Stimulated activated CD4-positive, alpha-beta T cell treated with anti-CD3 and anti-CD28 coated beads, Interleukin-15, amount 100 ng/mL, for 24 hours (primary cell): ENCODE results near the gene MNS1.
"Not testable (repeated sequence)": the region's sequence is repeated elsewhere in the genome, so short reads cannot be mapped to it uniquely, and the experiment has no call there.

Experiments used
- DNase-seq: peaks from one replicate; pipeline ENCODE4 v3.0.0-alpha.2; 2020

Gene MNS1

DNA sequence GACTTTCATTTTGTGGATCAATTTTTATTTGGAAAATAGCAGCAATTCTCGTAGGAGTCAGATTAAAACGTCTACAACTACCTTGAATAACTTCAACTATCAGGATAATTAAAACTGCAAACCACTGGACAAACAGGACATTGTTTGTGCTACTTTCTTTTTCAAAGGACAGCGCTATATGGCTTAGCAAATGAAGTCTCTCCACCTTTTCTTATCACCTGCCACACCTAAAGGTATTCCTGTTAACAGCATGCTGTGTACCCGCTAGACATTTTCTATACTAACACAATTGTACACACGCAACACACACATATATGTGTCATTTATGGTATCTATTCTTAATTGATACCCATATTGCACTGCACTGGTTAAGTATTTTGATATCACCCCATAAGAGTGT, 19.2 kb downstream of the MNS1 start:
- DNase-seq = no peak

DNA sequence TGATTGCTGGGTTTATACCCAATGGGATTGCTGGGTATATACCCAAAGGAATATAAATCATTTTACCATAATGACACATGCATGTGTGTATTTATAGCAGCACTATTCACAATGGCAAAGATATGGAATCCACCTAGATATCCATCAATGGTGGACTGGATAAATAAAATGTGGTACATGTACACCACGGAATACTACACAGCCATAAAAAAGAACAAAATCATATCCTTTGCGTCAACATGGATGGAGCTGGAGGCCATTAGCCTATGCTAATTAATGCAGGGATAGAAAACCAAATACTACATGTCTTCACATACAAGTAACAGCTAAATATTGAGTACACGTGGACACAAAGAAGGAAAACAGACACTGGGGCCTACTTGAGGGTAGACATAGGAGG, 22.6 kb downstream of the MNS1 start:
- no peak for DNase-seq

DNA sequence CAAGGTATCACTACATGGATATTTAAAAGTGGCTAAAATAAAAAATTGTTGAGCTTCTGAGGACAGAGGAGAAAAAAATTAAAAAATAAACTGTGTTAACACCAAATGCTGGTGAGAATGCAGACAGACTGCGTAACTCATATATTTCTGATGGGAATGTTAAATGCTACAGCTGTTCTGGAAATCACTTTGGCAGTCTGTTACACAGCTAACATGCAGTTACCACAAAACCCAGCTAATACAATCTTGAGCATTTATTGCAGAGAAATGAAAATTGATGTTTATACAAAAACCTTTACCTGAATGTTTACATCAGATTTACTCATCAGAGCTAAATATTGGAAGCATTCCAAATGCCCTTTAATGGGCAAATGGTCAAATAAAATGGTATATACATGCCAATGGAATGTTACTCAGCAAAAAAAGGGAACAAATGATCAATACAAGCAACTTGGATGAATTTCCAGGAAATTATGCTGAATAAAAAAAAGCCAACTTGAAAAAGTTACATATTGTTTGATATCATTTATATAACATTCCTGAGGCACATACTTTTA, 24.6 kb downstream of the MNS1 start:
- DNase-seq = no peak

DNA sequence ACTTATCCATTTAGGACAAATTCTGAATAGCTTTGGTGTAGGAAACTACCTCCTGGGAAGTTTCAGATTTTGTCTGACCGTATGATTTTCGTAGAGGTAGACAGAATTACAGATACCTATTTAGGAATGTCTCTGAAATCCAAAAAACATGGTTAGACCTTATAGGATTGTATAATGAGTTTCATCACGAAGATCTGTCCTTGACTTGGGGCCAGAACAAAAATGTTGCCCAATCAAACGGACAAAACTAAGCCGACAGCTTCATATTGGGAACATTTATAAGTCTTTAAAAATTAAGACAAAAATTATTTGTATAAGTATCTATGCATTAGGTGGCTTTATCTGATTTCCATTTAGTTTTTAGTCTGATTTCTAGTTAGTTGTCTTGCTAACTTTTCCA, 32.6 kb downstream of the MNS1 start:
- no peak for DNase-seq

DNA sequence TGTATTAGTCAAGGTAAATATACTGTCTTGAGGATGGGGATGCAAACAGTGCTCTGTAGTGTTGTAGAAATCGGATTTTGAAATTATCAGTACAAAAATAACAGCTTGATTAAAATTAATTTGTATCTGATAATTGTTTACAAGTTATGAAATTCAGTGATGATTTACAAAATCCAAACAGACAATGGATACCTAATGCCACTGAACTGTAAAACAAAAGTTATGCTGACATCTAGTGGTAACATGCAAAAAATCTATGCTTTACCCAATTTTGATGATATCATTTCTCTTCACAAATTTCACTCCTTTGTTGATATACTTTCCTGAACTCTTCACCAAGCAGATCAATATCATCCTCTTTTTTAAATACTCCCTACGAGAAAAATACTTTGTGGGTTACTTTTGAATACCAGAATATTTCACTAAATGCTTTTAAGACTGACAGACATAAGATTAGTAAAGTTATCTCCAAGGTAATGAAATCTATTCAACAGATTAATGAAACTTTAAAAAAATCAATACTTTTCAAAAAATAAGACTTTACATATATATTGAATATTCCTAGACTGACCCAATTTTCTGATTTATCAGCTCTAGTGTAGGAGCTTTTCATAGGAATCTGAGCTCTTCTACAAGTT, 36.0 kb downstream of the MNS1 start:
- DNase-seq = no peak

DNA sequence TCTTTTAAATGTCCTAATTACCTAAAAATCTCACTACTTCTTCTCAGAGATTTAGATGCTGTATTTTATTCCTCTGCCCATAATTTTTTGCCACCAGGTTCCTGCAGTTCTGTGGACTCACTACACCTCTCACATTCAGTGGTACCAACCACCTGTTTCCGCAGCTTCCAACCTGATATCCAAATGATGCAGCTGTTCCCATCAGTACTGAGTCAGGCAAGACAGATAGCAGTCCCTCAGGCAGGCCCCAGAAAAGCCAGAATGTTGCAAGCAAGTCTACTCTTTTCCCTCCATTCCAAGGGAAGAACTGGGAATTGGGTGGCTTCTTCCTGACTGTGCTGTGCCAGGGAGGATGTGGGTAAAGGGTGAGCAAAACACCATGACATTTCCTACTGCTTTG, 39.0 kb downstream of the MNS1 start:
- DNase-seq = no peak

DNA sequence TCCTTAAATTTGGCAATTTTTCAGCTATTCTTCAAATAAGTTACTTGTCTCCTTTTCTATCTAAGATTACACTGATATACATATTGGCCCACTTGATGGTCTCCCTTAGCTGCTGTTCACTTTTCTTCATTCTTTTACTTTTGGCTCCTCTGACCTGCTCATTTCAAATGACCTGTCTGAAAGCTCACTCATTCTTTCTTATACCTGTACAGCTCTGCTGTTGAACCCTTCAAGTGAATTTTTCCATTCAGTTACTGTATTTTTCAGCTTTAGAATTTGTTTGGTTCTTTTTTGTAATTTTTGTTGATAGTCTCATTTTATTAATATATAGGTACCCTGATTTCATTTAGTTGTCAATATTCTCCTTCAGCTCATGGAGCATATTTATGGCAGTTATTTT, 39.7 kb downstream of the MNS1 start:
- DNase-seq = no peak

DNA sequence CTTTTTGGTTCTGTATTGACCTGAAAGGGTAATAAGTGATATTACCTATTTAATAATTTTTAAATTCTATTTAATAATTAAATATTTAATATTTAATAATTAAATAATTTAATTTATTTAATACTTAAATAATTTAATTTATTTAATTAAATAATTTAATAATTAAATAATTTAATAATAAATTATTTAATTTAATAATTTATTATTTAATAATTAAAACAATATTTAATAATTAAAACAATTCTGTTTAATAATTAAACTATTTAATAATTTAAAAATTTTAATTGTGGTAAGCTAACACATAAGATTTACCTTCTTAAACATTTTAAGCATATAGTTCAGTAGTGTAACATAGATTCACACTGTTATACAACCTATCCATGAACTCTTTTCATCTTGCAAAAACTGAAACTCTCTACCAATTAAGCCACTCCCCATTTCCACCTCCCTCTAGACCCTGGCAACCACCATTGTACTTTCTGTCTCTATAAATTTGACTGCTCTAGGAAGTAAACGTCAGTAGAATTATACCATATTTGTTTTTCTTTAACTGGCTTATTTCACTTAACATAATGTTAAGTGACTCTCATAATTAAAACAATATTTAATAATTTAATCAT, 51.7 kb downstream of the MNS1 start:
- DNase-seq = not testable (repeated sequence)

DNA sequence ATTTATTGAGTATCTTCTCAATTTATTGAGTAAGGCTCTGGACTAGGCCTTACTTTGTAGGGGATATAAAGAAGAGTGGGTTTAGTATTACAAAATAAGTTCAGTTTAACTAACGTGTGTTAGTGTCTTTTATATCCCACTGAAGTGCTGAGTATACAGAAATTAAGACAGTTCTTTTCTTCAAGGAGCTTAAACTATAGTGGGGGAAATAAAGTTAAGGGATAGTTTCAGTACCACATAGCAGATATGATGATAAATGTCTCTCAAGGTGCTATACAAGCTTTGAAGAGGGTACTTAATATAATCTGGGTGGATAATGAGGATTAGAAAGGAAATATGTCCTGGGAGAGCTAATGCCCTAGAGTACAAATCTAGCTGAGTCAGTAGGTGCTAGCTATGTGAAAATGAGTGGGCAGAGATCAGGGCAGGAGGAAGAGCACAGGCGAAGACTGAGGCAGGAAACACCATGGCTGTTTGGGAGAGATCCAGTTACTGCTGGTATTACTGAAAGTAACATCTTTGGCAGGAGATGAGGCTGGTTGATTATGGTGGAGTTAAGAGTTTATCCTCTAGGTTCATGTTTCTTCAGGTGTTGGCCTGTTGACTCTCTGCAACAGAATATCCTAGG, 53.7 kb downstream of the MNS1 start:
- no peak for DNase-seq

DNA sequence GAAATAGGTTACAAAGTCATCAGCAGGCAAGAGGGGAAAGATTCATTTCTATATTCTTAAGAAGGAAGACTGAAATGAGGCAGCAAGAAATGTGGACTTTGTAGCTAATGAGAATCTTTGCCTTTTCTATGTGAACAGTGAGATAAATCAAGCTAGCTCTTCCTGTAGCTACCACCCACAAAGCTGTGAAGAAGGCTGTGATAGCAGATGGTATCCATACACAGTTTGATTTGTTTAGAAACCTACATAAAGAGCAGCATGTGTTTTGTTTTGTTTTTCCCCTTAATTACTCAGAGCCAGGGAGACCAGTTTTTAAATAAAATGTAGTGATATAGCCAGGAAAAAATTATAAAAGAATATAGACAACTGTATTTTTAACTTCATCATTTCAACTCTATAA, 54.2 kb downstream of the MNS1 start:
- DNase-seq = no peak

DNA sequence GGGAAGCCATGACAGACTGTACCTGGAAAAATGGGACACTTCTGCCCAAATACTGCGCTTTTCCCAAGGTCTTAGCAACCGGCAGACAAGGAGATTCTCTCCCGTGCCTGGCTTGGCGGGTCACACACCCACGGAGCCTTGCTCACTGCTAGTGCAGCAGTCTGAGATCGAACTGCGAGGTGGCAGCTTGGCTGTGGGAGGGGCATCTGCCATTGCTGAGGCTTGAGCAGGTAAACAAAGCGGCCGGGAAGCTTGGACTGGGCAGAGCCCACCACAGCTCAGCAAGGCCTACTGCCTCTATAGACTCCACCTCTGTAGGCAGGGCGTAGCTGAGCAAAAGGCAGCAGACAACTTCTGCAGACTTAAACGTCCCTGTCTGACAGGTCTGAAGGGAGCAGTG, 65.7 kb downstream of the MNS1 start:
- not testable (repeated sequence) for DNase-seq

DNA sequence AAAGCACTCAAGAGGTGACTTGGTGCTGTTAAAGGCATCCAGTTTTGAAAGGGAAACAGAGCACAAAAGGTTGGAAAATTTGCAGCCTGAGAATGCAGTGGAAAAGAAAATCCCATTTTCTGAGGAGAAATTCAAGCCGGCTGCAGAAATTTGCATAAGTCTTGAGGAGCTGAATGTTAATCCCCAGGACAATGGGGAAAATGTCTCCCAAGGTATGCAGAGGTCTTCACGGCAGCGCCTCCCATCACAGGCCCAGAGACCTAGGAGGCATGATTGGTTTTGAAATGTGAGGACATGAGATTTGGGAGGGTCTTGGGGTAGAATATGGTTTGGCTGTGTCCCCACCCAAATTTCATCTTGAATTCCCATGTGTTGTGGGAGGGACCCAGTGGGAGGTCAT, 67.6 kb downstream of the MNS1 start:
- DNase-seq = not testable (repeated sequence)

DNA sequence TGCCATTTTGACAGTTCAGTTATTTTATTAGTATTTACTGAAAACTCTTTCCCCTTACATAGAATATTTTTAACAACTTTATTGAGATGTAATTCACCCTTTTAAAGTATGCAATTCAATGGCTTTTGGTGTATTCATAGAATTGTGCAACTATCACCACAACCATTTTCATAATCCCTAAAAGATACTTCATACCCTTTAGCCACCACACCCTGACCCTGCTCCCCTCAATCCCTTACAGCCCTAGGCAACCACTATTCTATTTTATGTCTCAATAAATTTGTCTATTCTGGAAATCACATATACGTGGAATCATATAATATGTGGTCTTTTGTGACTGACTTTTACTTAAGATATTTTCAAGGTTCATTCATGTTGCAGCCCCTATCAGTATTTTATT, 70.0 kb downstream of the MNS1 start:
- no peak for DNase-seq

DNA sequence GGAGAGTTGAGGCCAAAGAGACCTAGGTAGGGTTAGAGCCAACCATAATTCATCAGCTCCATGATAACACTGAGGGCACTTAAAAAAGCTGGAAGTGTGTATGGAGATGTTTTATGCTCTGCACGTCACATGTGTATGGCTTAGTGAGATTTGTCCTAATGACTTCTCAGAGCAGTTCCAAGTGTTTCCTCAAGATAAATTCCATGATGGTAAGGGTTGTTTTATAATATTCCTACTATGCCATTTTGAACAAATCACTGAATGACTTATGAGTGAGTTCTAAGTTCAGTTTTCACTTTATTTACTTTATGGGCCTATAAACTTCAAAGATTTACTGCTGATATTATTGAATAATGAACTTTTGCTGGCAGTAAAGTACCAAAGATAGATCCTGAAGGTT, 71.7 kb downstream of the MNS1 start:
- DNase-seq = no peak

DNA sequence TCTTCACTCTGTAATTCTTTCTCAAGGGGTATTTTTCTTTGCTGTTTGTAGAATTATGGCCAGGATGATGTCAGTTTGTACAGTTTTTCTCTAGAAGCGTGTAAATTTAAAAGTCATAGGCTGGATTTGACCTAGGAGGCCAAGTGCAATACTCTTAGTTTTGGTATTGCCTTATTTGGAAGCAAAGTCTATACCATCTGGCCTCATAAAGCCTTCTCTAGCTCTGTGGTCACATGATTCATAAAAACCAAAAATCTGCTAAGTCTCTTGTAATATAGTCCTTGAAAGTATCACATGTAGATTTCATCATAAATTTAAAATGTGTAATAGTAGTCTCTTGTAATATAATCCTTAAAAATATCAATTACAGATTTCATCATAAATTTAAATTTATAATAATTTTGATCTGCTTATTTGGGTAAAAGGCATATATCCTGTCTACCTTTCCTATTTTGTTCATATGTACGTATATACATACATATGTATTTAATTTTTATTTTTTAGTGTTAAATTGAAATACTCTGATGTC, 74.1 kb downstream of the MNS1 start:
- no peak for DNase-seq

DNA sequence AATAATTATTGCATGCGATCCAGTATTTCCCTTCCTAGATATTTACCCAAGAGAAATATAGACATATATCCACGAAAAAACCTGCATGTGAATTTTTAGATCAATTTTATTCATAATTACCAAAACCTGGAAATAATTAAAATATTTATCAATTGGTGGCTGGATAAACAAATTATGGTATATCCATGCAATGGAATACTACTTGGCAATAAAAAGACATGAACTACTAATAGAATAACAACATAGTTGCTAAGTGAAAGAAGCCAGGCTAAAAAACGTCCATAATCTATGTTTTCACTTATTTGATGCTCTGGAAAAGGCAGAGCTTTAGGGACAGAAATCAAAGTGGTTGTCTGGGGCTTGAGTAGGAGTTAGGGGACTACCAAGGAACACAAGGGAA, 79.0 kb downstream of the MNS1 start:
- no peak for DNase-seq

DNA sequence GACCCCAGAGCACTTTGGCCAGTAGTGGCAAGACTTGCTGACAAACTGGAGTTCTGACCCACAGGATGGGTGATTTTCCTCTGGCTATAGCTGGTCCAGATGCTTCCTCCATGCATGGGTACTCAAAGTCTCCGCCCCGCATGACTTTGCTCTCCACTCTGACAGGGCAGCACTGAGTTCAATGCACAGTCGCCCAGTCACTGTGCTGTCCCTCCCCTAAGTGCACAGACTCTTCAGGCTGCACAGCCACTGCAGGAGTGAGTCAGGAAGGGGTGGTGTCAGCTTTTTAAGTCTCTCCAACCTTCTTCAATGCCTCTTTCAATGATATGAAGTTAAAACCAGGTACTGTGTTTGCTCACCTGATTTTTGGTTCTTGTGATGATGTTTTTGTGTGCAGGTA, 81.9 kb downstream of the MNS1 start:
- no peak for DNase-seq
